ENCODE data around the gene TULP3. TPM values are rescaled to one million over a fixed set of nuclear protein-coding genes. Genes with fewer than 3 reads are reported as not detected.

TULP3 gene
- total and polyA plus RNA-seq, 10 donors = 3.5 to 15.7 (median 12.8) TPM

- H3K27ac ChIP-seq = peak overlapping the region; percentile 29 to 87 (median 79)
- H3K36me3 ChIP-seq = no peaks in the 10 kb centered on the region
- intact Hi-C loops (cut with DNase I; ENCODE audit: low total_unique reads) = no loop called here
- peaks cover 8 to 64% (median 32%) of the 10 kb centered on the region in 6 donors for H3K4me1 ChIP-seq
- peak; percentile 80 for DNase-seq
- H3K4me3 ChIP-seq = peak overlapping the region; percentile 18 to 73 (median 52)
- peaks cover 0 to 68% (median 24%) of the 10 kb centered on the region in 7 donors for H3K27me3 ChIP-seq (replicated peaks in 1 of 7)
- peak; percentile 39 to 69 (median 59) for TF ChIP-seq POLR2AphosphoS5 (IDR thresholded peaks at IDR 0.05)
- TF ChIP-seq CTCF (IDR thresholded peaks at IDR 0.05 in 8 of 11, conservative IDR thresholded peaks at IDR 0.05 in 3 of 11) = no peak
- no peak for TF ChIP-seq POLR2A (IDR thresholded peaks at IDR 0.05)
- 1 to 2% (median 2%) methylated on average over 14 to 48 of the region's 48 CpGs for WGBS, 5 donors
- no peaks in the 10 kb centered on the region for H3K9me3 ChIP-seq
Observed at GRCh38 chr12:2958432-2959191, 67.9 kb downstream of the TULP3 start.

DNA sequence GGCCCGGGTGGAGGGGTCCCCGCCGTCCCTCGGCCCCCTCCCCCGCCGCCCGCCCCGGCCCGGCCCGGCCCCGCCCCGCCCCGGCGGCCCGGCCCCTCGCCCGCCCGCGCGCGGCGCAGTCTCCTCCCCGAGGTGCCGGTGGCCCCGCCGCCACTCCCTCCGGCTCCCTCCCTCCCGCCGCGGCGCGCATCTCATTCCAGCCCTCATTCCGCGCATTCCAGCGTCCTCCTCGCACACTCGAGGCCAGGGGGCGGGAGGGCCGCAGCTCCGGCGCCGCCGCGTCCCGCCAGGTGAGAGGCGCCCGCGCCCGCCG, 68.5 kb downstream of the TULP3 start, which contains the start of gene TEAD4:
Gene TEAD4 (plus strand): TSS at position 206 of the 313 bp plus-strand sequence.
- WGBS, 5 donors = 0 to 2% methylated on average over 8 to 48 of the region's 50 CpGs; no CpG with 5 or more reads in 3 of the 5 donors
- DNase-seq = no peak
- Histone ChIP-seq H3K4me1 (peaks cover 8 to 69% (median 34%) of the 10 kb centered on the region in 6 donors), H3K36me3 (no peaks in the 10 kb centered on the region), H3K27ac (peak within 1 kb of the TSS; percentile 48 to 87 (median 79)), H3K4me3 (peak within 1 kb of the TSS; percentile 21 to 73 (median 53)), H3K27me3 (replicated peaks in 1 of 7) (peaks cover 0 to 73% (median 24%) of the 10 kb centered on the region in 7 donors), H3K9me3 (no peaks in the 10 kb centered on the region)
- TF ChIP-seq POLR2A (IDR thresholded peaks at IDR 0.05) (no peak), CTCF (IDR thresholded peaks at IDR 0.05 in 8 of 11, conservative IDR thresholded peaks at IDR 0.05 in 3 of 11) (no peak), POLR2AphosphoS5 (IDR thresholded peaks at IDR 0.05) (no peak)
- intact Hi-C loops (cut with DNase I; ENCODE audit: low total_unique reads) = no loop called here

GRCh38 chr12:2959505-2960389, 69.1 kb downstream of the TULP3 start:
- peak in 2 of 3 donors; percentile 60 to 73 for TF ChIP-seq POLR2AphosphoS5 (IDR thresholded peaks at IDR 0.05)
- TF ChIP-seq POLR2A (IDR thresholded peaks at IDR 0.05) = no peak
- peak overlapping the region in 7 of 8 donors; percentile 69 to 87 (median 80) for H3K27ac ChIP-seq
- H3K27me3 ChIP-seq (replicated peaks in 1 of 7) = peaks cover 0 to 79% (median 24%) of the 10 kb centered on the region in 7 donors
- H3K4me1 ChIP-seq = peaks cover 8 to 70% (median 35%) of the 10 kb centered on the region in 6 donors
- H3K9me3 ChIP-seq = no peaks in the 10 kb centered on the region
- peak overlapping the region; percentile 21 to 73 (median 53) for H3K4me3 ChIP-seq
- no peaks in the 10 kb centered on the region for H3K36me3 ChIP-seq
- 2 to 6% (median 3%) methylated on average over 68 to 104 of the region's 104 CpGs for whole genome bisulfite sequencing, 5 donors
- intact Hi-C loops (cut with DNase I; ENCODE audit: low total_unique reads) = no loop called here
- peak; percentile 77 for DNase-seq

GRCh38 chr12:2960390-2960956, 69.8 kb downstream of the TULP3 start:
- peak overlapping the region; percentile 21 to 73 (median 53) for H3K4me3 ChIP-seq
- 13 to 22% (median 16%) methylated on average over 16 to 18 of the region's 18 CpGs for whole genome bisulfite sequencing, 5 donors
- no peaks in the 10 kb centered on the region for H3K36me3 ChIP-seq
- peaks cover 8 to 70% (median 35%) of the 10 kb centered on the region in 6 donors for H3K4me1 ChIP-seq
- TF ChIP-seq CTCF (IDR thresholded peaks at IDR 0.05 in 8 of 11, conservative IDR thresholded peaks at IDR 0.05 in 3 of 11) (no peak), POLR2AphosphoS5 (IDR thresholded peaks at IDR 0.05) (no peak), POLR2A (IDR thresholded peaks at IDR 0.05) (no peak)
- no peaks in the 10 kb centered on the region for H3K9me3 ChIP-seq
- peak overlapping the region in 5 of 8 donors; percentile 78 to 87 (median 84) for H3K27ac ChIP-seq
- intact Hi-C loops (cut with DNase I; ENCODE audit: low total_unique reads) = no loop called here
- H3K27me3 ChIP-seq (replicated peaks in 1 of 7) = peaks cover 0 to 80% (median 24%) of the 10 kb centered on the region in 7 donors
- no peak for DNase-seq

Data from spleen (tissue), 11 donors.